ENCODE data around the gene SMCP.

GRCh38 chr1:152904688-152905440 lies 26.7 kb downstream of the SMCP start:
- no peak for TF ChIP-seq CTCF (IDR thresholded peaks at IDR 0.05; ENCODE audit: low read depth, low read length, missing input control)
- no peak for TF ChIP-seq GABPA (IDR thresholded peaks at IDR 0.05 in 1 of 2, conservative IDR thresholded peaks at IDR 0.05 in 1 of 2)
- TF ChIP-seq EGR1 (IDR thresholded peaks at IDR 0.05; ENCODE audit: low read depth in 2 of 2), result no peak
- TF ChIP-seq YY1 (IDR thresholded peaks at IDR 0.05), result no peak
- TF ChIP-seq TAF1 (conservative IDR thresholded peaks at IDR 0.05), result no peak
- TF ChIP-seq RAD21 (IDR thresholded peaks at IDR 0.05), result no peak
- TF ChIP-seq SP1 (IDR thresholded peaks at IDR 0.05), result no peak
- TF ChIP-seq MAX (IDR thresholded peaks at IDR 0.05), result no peak
- TF ChIP-seq ZBTB33 (IDR thresholded peaks at IDR 0.05), result no peak
- TF ChIP-seq JUND (IDR thresholded peaks at IDR 0.05), result no peak

All from liver (tissue), 3 donors.